Posterior vena cava (tissue), 2 donors: ENCODE data around the gene KRTAP10-8. TPM values are rescaled to one million over a fixed set of nuclear protein-coding genes. Genes with fewer than 3 reads are reported as not detected.
A peak's percentile ranks its signal among the peaks of the same experiment; 100 is the strongest.
"Not testable (repeated sequence)": the region's sequence is repeated elsewhere in the genome, so short reads cannot be mapped to it uniquely, and the experiment has no call there.

Experiments
- DNase-seq: peaks from one replicate; pipeline ENCODE4 v3.0.0-alpha.2; 2020; ENCODE audit warnings: low spot score
- intact Hi-C, 2 donors: fragments of 100-400 bp; cut with DNase I; formaldehyde crosslinking; loops; one replicate each; pipeline versions ENCODE4 v1.14.1 to v1.14.2; 2022 to 2023
- total RNA-seq, 2 donors: library from RNA; stranded (reverse); fragmentation: NEBNext Ultra II Directional; extraction: Animal tissue kit (Norgen Biotek cat#: 25700); gene quantifications; one replicate each; pipeline ENCODE4 v1.2.1, GENCODE V29; 2021
- donor health status: DM: yes; HTN: yes; CAD: no.
- donor health status: DM: yes; HTN: yes; CAD: no.

KRTAP10-8 gene
- total RNA-seq, 2 donors from 2014 or later, result not detected

GRCh38 chr21:44578371-44579055 lies 33.4 kb upstream of the KRTAP10-8 start:
- DNase-seq, result peak; percentile 68
- intact Hi-C loops, result no loop called here

- intact Hi-C loops, result no loop called here
- DNase-seq, result peak; percentile 55
Measured at GRCh38 chr21:44579056-44579832, 32.6 kb upstream of the KRTAP10-8 start.

GRCh38 chr21:44579833-44580144 lies 32.1 kb upstream of the KRTAP10-8 start:
- no peak for DNase-seq
- intact Hi-C loops, result no loop called here

DNA sequence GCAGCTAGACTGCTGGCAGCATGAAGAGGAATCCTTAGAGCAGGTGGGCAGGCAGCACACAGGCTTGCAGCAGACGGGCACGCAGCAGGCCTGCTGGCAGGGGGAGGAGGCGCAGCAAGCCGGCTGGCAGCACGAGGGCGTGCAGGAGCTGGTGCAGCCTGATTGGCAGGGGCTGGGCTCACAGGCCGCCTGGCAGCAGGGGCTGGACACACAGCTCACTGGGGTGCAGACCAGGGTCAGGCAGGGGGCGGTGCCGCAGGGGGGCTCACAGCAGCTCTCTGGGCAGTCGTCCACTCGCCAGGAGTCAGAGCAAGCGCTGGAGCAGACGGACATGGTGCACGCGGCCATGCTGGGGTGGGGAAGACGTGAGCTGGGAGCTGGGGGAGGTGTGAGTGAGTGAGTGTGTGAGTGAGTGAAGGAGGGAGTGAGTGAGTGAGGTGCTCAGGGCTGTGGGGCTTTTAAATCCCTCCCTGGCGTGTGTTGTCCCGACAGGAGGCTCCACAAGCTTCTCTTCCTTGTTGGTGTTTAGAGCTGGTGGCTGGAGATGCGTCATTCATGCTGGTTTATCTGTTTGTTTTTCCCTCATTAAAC lies 31.6 kb upstream of the KRTAP10-8 start, which contains the start of gene KRTAP10-5:
Gene KRTAP10-5, minus strand, starts transcription at position 374 of the 591 bp plus-strand sequence. Its CDS starts 26 bp downstream, at position 348.
- DNase-seq, result peak; percentile 49
- intact Hi-C loops, result not testable (repeated sequence)

DNA sequence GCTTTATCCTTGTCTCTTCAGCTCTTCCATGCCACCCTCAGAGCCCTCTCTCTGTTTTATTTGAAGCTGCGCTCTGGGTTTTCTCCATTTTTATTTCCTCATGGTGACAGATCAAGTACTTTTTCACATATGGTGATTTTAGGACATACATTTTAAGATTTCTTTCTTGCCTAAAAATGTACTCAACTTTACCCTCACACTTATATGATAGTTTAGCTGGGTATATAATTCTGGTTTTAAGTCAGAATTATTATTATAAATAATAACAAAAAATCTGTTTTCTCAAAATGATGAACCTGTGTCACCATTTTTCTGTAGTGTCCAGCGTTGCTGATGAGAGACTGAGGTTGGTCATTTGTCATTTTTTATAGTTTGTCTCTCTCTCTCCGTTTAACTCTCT lies 30.7 kb upstream of the KRTAP10-8 start:
- no peak for DNase-seq
- intact Hi-C loops, result no loop called here

DNA sequence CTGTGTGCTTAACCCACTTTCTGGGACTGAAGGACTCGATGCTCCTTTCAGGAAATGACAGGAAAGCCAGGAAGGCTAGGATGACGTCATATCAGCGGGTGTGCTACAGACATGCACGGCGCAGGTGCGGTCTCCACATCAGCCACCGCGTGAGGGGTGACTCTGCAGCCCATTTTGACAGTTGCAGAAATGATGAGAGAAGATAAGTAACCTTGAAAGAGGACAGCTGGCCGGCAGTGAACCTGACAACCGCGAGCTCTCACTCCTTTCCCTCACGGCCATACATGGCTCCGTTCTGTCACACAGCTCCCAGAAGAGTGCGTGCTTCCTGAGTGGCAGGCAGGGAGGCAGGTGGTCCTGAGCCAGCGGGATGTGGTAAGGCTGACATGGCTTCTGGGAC lies 29.8 kb upstream of the KRTAP10-8 start:
- peak; percentile 51 for DNase-seq
- intact Hi-C loops, result no loop called here

DNA sequence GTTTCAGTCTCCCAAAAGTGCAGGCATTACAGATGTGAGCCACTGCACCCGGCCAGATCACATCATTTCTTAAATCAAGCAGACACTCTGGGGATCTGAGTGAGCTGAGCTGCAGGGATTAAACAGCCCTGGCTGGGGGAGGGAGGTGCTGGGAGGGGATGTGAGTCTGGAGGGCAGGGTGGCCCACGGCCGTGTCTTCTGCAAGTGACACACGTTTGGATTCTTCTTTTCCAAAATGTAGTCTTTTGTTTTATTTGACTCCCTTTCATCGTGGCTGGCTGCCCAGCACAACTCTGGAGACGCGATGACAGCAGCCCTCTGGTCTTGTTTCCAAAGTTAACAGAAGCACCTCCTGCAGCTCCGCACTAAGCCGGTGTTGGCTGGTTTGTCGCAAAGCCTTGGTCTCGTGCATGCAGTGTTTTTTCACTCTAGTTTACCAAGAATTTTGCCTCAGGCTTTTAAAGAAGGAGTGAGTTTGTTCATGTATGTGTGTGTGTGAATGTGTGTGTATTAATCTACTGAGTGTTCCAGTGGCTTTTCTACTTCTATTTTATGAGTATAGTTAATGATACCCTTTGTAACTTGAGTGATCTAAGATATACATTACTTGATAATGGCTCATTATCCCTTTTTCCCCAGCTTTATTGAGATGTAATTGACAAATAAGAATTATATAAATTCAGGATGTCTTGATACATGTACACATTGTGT lies 28.6 kb upstream of the KRTAP10-8 start:
- intact Hi-C loops, result no loop called here
- peak; percentile 26 for DNase-seq

DNA sequence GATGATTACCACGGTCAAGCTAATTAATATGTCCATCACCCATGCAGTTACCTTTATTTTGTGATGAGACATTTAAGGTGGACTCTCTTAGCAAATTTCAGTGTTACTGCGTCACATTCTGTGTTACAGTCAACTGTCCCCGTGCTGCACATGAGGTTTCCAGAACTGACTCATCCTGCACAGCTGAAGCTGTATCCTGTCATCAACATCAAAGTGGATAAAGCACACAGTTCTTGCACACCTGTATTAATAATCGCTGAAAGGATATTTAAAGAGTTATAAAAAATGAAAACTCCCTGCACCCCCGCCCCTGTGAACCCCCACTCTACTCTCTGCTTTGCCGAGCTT lies 28.1 kb upstream of the KRTAP10-8 start:
- intact Hi-C loops, result no loop called here
- no peak for DNase-seq

GRCh38 chr21:44585892-44586291 lies 26.0 kb upstream of the KRTAP10-8 start:
- intact Hi-C loops, result no loop called here
- no peak for DNase-seq

DNA sequence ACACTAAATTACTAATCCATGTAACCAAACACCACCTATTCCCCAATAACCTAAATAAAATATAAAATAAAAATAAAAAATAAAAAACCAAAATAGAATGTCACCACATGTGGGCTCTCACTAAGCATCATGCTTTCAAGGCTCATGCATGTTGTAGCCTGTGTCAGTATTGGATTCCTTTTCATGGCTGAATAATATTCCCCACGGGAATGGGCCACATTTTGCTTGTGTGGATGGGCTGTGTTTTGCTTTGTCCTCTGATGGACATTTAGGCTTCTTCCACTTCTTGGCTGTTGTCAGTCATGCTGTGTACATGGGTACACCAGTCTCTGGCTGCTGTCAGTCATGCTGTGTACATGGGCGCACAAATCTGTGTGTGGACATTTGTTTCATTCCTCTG lies 22.8 kb upstream of the KRTAP10-8 start:
- intact Hi-C loops, result no loop called here

DNA sequence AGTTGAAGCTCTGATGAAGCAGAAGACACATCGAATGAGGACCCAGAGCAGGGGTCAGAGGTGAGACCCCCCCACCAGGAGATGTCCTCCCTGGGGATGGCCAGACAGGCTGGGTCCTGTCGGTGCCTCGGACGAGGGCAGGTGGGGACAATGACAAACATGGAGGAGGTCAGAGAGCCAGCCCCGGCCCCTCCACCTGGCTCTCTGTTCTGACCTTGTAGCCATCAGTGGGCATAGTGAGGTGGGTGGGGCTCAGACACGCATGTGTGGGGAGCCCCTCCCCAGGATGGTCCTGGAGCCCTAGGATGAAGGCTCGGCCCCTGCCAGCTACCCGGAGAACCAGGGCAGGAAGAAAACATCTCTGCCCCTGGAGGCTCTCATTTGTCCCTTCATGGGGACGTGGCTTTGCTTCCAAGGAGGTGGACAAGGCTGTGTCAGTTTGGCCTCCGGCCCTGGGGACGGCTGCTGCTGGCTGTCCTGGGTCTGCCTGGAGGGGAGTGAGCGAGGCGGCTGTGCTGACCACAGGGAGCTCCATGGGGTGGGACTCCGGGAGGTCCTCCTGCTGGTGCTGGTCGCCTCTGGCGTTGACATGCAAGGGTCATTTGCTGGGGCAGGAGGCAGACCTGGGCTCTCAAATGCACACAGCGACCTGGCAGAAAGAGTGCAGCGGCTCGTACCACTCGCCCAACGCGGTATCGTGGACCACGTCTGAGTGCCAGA lies 22.1 kb upstream of the KRTAP10-8 start:
- peak; percentile 83 for DNase-seq
- intact Hi-C loops, result no loop called here

More for the DNA sequence above, 22.8 kb upstream of the KRTAP10-8 start:
- DNase-seq, result no peak

GRCh38 chr21:44590311-44590721 lies 21.6 kb upstream of the KRTAP10-8 start:
- DNase-seq, result peak; percentile 66
- intact Hi-C loops, result no loop called here

DNA sequence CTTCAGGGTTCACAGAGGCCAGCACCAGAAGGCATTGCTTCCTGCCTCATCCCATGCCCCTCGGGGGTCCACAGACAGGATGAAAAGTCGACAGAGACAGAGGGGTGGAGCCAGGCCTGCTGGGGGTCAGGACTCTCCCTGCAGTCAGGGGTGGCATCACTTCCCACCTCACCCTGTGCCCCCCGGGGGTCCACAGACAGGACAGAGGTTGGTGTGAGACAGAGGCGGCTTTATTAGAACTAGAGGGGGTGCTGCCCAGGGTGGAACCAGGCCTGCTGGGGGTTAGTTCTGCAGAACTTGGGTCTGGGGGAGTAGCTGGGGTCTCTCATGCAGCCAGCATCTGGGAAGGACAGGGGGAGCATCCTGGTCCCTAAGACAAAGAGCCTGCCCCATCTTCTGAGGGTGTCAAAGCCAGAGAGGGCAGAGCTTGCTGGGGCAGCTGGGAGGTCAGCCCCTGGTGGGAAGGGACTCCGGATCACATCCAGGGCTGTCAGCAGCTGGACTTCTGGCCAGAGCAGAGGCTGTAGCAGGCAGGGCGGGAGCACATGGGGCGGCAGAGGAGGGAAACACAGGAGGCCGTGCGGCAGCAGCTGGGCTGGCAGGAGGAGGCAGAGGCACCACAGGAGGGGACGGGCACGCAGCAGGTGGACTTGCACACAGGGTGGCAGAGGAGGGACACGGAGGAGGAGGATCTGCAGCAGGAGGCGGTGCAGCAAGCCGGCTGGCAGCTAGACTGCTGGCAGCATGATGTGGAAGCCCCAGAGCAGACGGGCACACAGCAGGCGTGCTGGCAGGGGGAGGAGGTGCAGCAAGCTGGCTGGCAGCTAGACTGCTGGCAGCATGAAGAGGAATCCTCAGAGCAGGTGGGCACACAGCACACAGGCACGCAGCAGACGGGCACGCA lies 20.7 kb upstream of the KRTAP10-8 start:
- intact Hi-C loops, result not testable (repeated sequence)
- peak; percentile 63 for DNase-seq

GRCh38 chr21:44591801-44592130 lies 20.1 kb upstream of the KRTAP10-8 start:
- not testable (repeated sequence) for DNase-seq

DNA sequence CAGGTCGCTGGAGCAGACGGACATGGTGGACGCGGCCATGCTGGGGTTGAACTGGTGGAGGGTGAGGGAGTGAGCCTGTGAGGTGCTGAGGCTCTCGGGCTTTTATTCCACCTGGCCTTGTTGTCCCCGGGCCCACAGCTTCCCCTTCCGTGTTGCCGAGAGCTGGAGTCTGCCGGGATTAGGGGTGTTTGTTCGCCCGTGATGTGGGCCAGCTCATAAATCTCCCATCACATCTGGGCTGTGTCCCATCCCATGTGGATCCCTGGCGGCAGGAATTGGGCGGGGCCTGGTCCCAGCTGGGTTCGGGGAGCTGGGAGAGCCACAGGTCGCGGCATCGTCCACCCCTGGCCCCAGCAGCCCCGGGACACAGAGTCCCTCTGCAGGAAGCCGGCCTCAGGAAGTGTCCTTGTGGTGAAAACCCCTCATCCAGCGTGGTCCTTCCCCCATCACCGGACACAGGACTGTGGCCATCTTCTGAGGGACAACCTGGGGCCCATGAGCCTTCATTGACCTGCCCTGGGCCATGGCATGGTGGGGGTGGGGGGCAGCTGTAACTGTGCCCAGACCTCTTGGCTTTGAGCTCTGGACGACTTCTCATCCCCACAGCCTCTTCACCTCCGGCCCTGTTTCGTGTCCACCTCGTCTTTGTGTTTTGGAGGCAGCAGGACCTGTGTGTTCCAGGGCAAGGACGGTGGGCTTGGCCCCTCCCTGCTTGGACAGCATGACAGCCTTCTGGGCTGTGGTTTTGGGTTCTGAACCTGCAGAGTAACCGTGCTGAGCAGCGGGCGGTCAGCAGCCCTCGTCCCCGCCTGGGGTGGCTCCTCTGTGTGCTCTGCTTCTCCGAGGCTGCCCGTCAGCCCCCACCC lies 19.2 kb upstream of the KRTAP10-8 start, which contains the start of gene KRTAP10-6:
Gene KRTAP10-6, minus strand, starts transcription at position 60 of the 866 bp plus-strand sequence. Its CDS starts 21 bp downstream, at position 39.
- intact Hi-C loops, result no loop called here

More at GRCh38 chr21:44591801-44592130, 20.1 kb upstream of the KRTAP10-8 start:
- intact Hi-C loops, result not testable (repeated sequence)

GRCh38 chr21:44593598-44594405 lies 18.1 kb upstream of the KRTAP10-8 start:
- intact Hi-C loops, result no loop called here
- peak; percentile 43 for DNase-seq

More for the DNA sequence above, 19.2 kb upstream of the KRTAP10-8 start, which contains the start of gene KRTAP10-6:
- peak; percentile 68 for DNase-seq
